Neural crest cell (in vitro differentiated cells): ENCODE results near the gene PLPP4. TPM values are rescaled to one million over a fixed set of nuclear protein-coding genes. Genes with fewer than 3 reads are reported as not detected.

ENCODE experiments used
- DNase-seq: peaks from one replicate; pipeline ENCODE4 v3.0.0; 2021; ENCODE audit warnings: low read depth, mixed read lengths, low spot score
- H3K27ac Mint-ChIP-seq: one replicate; pipeline ENCODE4 v1.8.0; 2021; ENCODE audit warnings: mild to moderate bottlenecking, mixed read lengths; ENCODE audit not compliant: unreplicated experiment
- H3K27me3 Mint-ChIP-seq: 2 replicates; pipeline ENCODE4 v1.8.0; 2021; ENCODE audit warnings: low read depth, mild to moderate bottlenecking, mixed read lengths
- H3K36me3 Mint-ChIP-seq: 2 replicates; pipeline ENCODE4 v1.8.0; 2021; ENCODE audit warnings: low read depth, mild to moderate bottlenecking, mixed read lengths
- H3K4me1 Mint-ChIP-seq: 2 replicates; pipeline ENCODE4 v1.8.0; 2021; ENCODE audit warnings: mixed read lengths
- H3K4me3 Mint-ChIP-seq: one replicate; pipeline ENCODE4 v1.8.0; 2021; ENCODE audit warnings: mild to moderate bottlenecking, mixed read lengths
- H3K9me3 Mint-ChIP-seq: 2 replicates; pipeline ENCODE4 v1.8.0; 2021; ENCODE audit warnings: mixed read lengths
- total RNA-seq: library from RNA; stranded (reverse); gene quantifications from 2 replicates; pipeline ENCODE4 v1.2.1, GENCODE V29; 2021
- TF ChIP-seq, protein P1 (sequence below): fragments of 200-600 bp; sonication (generic); conservative IDR thresholded peaks from 2 replicates; pipeline ENCODE4 v1.5.0; 2021; ENCODE audit warnings: antibody characterized with exemption, mild to moderate bottlenecking

Gene PLPP4
- total RNA-seq, 1 donor from 2014 or later: not detected

DNA sequence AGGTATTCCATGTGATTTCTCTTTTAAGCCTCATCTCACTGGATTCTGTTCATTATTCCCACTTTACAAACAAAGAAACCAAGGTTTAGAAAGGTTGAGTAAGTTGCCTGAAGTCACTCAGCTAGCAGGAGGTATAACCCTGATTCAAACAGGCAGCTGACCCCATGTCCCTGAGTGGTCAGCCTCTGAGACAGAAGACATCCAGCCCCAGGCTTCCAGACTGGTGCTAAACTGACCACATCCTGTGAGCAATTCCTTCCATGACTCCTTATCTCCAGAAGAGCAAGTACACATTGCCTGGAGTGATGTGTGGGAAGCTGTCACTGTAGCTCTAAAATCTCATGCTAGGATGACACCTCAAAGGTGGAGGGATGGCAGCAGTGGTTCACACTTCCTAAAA lies 3.7 kb downstream of the PLPP4 start:
- no peak for DNase-seq
- Mint-ChIP-seq H3K9me3 (no peaks in the 10 kb centered on the region), H3K4me1 (peaks cover 3% of the 10 kb centered on the region), H3K27me3 (peaks cover 58% of the 10 kb centered on the region), H3K27ac (no peak overlapping the region), H3K4me3 (no peak overlapping the region), H3K36me3 (no peaks in the 10 kb centered on the region)
- TF ChIP-seq, protein P1, sequence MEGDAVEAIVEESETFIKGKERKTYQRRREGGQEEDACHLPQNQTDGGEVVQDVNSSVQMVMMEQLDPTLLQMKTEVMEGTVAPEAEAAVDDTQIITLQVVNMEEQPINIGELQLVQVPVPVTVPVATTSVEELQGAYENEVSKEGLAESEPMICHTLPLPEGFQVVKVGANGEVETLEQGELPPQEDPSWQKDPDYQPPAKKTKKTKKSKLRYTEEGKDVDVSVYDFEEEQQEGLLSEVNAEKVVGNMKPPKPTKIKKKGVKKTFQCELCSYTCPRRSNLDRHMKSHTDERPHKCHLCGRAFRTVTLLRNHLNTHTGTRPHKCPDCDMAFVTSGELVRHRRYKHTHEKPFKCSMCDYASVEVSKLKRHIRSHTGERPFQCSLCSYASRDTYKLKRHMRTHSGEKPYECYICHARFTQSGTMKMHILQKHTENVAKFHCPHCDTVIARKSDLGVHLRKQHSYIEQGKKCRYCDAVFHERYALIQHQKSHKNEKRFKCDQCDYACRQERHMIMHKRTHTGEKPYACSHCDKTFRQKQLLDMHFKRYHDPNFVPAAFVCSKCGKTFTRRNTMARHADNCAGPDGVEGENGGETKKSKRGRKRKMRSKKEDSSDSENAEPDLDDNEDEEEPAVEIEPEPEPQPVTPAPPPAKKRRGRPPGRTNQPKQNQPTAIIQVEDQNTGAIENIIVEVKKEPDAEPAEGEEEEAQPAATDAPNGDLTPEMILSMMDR: no peak

DNA sequence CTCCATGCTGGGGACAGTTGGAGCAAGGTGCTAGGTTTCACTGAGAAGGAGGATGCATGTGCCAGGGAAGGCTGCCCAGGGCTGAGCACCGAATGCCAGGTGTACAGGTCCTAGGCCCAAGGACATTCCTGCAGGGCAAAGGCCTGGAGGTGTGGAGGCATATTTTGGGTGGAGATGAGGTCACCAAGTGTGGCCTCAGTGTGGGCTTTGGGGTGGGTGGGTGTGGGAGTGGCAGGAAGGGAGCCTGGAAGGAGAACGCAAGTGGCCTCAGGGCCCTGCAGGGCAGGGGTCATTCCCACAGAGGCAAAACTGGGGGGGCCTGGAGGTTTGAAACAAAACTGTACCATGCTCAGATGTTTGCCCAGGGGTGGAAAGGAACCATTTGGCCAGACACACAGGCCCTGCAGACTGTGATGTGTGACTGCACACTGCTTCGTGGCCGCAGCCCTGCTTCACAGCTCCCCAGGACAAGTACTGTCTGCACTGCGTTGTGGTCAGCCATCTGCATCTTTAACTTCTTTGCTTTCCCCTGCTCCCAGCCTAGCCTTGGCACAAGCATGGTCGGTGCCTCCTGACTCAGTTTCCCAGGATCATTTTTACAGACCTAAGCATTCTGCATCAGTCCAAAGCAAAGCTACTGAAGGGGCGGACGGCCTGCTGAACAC lies 5.1 kb downstream of the PLPP4 start:
- Mint-ChIP-seq H3K4me3 (no peak overlapping the region), H3K27ac (no peak overlapping the region), H3K9me3 (no peaks in the 10 kb centered on the region), H3K36me3 (no peaks in the 10 kb centered on the region), H3K4me1 (no peaks in the 10 kb centered on the region), H3K27me3 (peaks cover 49% of the 10 kb centered on the region)
- DNase-seq: no peak
- TF ChIP-seq, protein P1: no peak

DNA sequence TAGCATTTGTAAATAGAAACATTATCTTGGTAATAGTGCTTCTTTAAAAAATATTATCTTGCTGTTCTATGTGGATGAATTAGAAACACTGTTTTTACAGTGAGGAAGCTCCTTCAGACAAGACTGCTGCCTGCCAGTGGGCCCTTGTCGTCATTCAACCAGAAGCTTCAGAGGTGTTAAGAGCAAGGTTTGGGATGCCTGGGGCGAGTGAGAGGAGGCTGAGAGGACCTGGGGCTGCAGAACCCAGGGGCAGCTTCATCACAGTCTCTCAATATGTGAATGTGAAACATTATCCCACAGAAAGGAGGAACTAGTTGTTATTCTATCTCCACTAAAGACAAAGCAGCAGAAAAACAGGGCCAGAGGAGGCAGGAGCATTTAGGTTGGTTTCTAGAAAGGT lies 8.1 kb downstream of the PLPP4 start:
- Mint-ChIP-seq H3K9me3 (no peaks in the 10 kb centered on the region), H3K27ac (no peak overlapping the region), H3K27me3 (peaks cover 19% of the 10 kb centered on the region), H3K4me3 (no peak overlapping the region), H3K36me3 (no peaks in the 10 kb centered on the region), H3K4me1 (no peaks in the 10 kb centered on the region)
- no peak for DNase-seq
- TF ChIP-seq, protein P1: no peak

DNA sequence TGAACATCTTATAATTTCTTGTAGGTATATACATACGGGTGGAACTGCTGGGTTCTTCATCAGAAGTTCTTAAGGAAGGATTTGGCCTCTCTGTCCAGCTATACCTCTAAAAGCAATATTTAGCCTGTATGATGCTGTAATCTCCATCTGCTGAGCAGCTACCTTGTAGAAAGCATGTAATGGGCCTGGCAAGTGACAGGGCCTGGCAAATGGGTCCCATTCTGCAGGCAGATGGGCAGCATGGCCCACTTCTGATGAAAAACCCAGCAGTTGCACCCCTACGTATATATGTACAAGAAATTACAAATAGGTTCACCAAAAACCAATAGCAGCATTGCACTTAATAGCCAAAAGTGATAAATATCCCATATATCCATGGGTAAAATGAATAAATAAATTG lies 9.0 kb downstream of the PLPP4 start:
- TF ChIP-seq, protein P1: no peak
- Mint-ChIP-seq H3K4me1 (no peaks in the 10 kb centered on the region), H3K36me3 (no peaks in the 10 kb centered on the region), H3K27me3 (peaks cover 13% of the 10 kb centered on the region), H3K27ac (no peak overlapping the region), H3K9me3 (no peaks in the 10 kb centered on the region), H3K4me3 (no peak overlapping the region)
- no peak for DNase-seq

DNA sequence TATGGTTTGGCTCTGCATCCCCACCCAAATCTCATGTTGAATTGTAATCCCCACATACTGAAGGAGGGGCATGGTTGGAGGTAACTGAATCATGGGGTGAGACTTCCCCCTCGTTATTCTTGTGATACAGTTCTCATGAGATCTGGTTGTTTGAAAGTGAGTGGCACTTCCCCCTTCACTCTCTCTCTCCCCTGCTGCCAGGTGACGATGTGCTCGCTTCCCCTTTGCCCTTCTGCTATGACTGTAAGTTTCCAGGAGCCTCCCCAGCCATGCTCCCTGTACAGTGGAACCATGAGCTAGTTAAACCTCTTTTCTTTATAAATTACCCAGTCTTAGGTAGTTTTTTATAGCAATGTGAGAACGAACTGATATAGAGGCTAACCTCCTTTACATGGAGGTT lies 16.6 kb downstream of the PLPP4 start:
- no peak for DNase-seq
- H3K36me3 Mint-ChIP-seq: no peaks in the 10 kb centered on the region
- TF ChIP-seq, protein P1: no peak
- H3K27me3 Mint-ChIP-seq: peaks cover 21% of the 10 kb centered on the region
- no peak overlapping the region for H3K27ac Mint-ChIP-seq
- no peak overlapping the region for H3K4me3 Mint-ChIP-seq
- peaks cover 3% of the 10 kb centered on the region for H3K9me3 Mint-ChIP-seq
- H3K4me1 Mint-ChIP-seq: no peaks in the 10 kb centered on the region
